ENCODE data around the gene DNAH5.

- TF ChIP-seq POLR2A (IDR thresholded peaks at IDR 0.05; ENCODE audit: low read depth, low read length), result no peak
- no peak for TF ChIP-seq TAF1 (IDR thresholded peaks at IDR 0.05; ENCODE audit: borderline replicate concordance, low read depth, low read length)
Observed at GRCh38 chr5:13976867-13977830, 32.7 kb upstream of the DNAH5 start.
